ENCODE measurements around the gene FLNA.

Gene FLNA

DNA sequence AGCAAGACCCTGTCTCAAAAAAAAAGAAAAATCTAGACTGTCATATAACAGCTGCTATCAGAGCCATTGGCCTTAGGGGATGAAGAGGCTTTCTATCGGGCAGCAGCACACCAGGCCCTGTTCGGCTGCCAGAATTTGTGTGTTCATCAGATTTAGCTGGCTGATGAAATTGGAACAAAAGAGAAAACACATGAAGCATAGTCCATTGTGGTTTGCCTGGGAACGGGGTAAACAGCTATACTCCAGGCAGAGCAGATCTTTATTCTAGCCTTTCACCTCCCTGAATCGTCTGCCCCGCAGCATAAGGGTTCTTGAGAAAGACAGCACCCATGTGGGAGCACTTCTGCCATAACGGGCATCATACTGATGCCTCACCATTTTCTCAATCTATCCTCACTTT, 67.2 kb downstream of the FLNA start:
- Histone ChIP-seq H3K36me3 (replicated peaks; ENCODE audit: insufficient read depth, low read length) (no peaks in the 10 kb centered on the region), H3F3A (ENCODE audit: insufficient read depth, low read length) (no peaks in the 10 kb centered on the region), H3K27me3 (replicated peaks; ENCODE audit: insufficient read depth, low read length) (no peaks in the 10 kb centered on the region), H3K9me2 (replicated peaks; ENCODE audit: insufficient read depth, low read length) (no peaks in the 10 kb centered on the region), H3K4me2 (ENCODE audit: low read depth, low read length) (no peak overlapping the region), H3K27ac (ENCODE audit: low read length) (no peak overlapping the region), H3K9ac (ENCODE audit: low read length) (no peak overlapping the region), H3K79me2 (ENCODE audit: low read length) (no peaks in the 10 kb centered on the region), H4K20me1 (ENCODE audit: insufficient read depth, low read length) (no peaks in the 10 kb centered on the region), H2AFZ (ENCODE audit: low read length) (no peak overlapping the region), H3K4me3 (ENCODE audit: low read length) (no peak overlapping the region), H3K9me3 (replicated peaks; ENCODE audit: insufficient read depth, low read length) (no peaks in the 10 kb centered on the region), H3K4me1 (ENCODE audit: low read length) (peaks cover 5% of the 10 kb centered on the region; the same call in 1 of the 2 replicates)
- TF ChIP-seq, protein P1, sequence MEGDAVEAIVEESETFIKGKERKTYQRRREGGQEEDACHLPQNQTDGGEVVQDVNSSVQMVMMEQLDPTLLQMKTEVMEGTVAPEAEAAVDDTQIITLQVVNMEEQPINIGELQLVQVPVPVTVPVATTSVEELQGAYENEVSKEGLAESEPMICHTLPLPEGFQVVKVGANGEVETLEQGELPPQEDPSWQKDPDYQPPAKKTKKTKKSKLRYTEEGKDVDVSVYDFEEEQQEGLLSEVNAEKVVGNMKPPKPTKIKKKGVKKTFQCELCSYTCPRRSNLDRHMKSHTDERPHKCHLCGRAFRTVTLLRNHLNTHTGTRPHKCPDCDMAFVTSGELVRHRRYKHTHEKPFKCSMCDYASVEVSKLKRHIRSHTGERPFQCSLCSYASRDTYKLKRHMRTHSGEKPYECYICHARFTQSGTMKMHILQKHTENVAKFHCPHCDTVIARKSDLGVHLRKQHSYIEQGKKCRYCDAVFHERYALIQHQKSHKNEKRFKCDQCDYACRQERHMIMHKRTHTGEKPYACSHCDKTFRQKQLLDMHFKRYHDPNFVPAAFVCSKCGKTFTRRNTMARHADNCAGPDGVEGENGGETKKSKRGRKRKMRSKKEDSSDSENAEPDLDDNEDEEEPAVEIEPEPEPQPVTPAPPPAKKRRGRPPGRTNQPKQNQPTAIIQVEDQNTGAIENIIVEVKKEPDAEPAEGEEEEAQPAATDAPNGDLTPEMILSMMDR (IDR thresholded peaks at IDR 0.05; ENCODE audit: low read length), result no peak
- TF ChIP-seq EZH2phosphoT487 (IDR thresholded peaks at IDR 0.05; ENCODE audit: low read length) (no peak), EZH2 (optimal IDR thresholded peaks at IDR 0.05; ENCODE audit: low read depth, low read length) (no peak)
- DNase-seq, result no peak

DNA sequence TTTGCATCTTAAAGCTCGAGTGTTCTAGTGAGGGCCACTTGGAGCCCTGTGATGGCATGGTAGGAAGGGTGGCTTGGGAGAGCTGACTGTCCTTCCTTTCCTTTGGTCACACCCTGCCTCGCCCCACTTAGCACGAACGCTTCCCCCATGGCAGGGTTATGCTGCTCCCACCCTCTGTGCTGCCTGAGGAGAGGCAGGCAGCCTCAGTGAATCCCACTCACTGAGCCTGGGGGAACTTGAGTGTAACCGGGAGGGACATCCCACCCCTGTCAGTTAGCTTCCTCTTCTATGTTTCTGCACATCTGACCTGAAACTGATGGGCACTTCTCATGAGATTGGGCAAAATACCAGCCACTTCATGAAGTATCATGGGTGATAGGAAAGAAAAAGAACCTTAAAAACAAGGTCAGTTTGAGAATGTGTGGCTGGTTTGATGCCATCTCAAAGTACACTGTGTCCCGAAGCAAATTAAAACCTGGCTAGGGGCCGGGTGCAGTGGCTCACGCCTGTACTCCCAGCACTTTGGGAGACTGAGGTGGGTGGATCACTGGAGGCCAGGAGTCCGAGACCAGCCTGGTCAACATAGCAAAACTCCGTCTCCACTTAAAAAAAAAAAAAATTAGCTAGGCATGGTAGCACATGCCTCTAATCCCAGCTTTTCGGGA, 68.8 kb downstream of the FLNA start:
- no peak overlapping the region for H3K27ac ChIP-seq (ENCODE audit: low read length)
- H3K4me1 ChIP-seq (ENCODE audit: low read length), result peaks cover 5% of the 10 kb centered on the region; the same call in 1 of the 2 replicates
- H4K20me1 ChIP-seq (ENCODE audit: insufficient read depth, low read length), result no peaks in the 10 kb centered on the region
- no peaks in the 10 kb centered on the region for H3K9me3 ChIP-seq (replicated peaks; ENCODE audit: insufficient read depth, low read length)
- H2AFZ ChIP-seq (ENCODE audit: low read length), result no peak overlapping the region
- TF ChIP-seq EZH2phosphoT487 (IDR thresholded peaks at IDR 0.05; ENCODE audit: low read length) (no peak), EZH2 (optimal IDR thresholded peaks at IDR 0.05; ENCODE audit: low read depth, low read length) (no peak)
- TF ChIP-seq, protein P1 (IDR thresholded peaks at IDR 0.05; ENCODE audit: low read length), result no peak
- H3F3A ChIP-seq (ENCODE audit: insufficient read depth, low read length), result no peaks in the 10 kb centered on the region
- H3K4me2 ChIP-seq (ENCODE audit: low read depth, low read length), result no peak overlapping the region
- H3K9me2 ChIP-seq (replicated peaks; ENCODE audit: insufficient read depth, low read length), result no peaks in the 10 kb centered on the region
- H3K9ac ChIP-seq (ENCODE audit: low read length), result no peak overlapping the region
- no peaks in the 10 kb centered on the region for H3K36me3 ChIP-seq (replicated peaks; ENCODE audit: insufficient read depth, low read length)
- H3K4me3 ChIP-seq (ENCODE audit: low read length), result no peak overlapping the region
- no peak for DNase-seq
- H3K79me2 ChIP-seq (ENCODE audit: low read length), result no peaks in the 10 kb centered on the region
- no peaks in the 10 kb centered on the region for H3K27me3 ChIP-seq (replicated peaks; ENCODE audit: insufficient read depth, low read length)

- Histone ChIP-seq H3K9me2 (replicated peaks; ENCODE audit: insufficient read depth, low read length) (no peaks in the 10 kb centered on the region), H3K4me1 (ENCODE audit: low read length) (peaks cover 5% of the 10 kb centered on the region; the same call in 1 of the 2 replicates), H2AFZ (ENCODE audit: low read length) (no peak overlapping the region), H4K20me1 (ENCODE audit: insufficient read depth, low read length) (no peaks in the 10 kb centered on the region), H3K79me2 (ENCODE audit: low read length) (no peaks in the 10 kb centered on the region), H3K9me3 (replicated peaks; ENCODE audit: insufficient read depth, low read length) (no peaks in the 10 kb centered on the region), H3K4me2 (ENCODE audit: low read depth, low read length) (no peak overlapping the region), H3K27me3 (replicated peaks; ENCODE audit: insufficient read depth, low read length) (no peaks in the 10 kb centered on the region), H3F3A (ENCODE audit: insufficient read depth, low read length) (no peaks in the 10 kb centered on the region), H3K4me3 (ENCODE audit: low read length) (no peak overlapping the region), H3K27ac (ENCODE audit: low read length) (no peak overlapping the region), H3K36me3 (replicated peaks; ENCODE audit: insufficient read depth, low read length) (no peaks in the 10 kb centered on the region), H3K9ac (ENCODE audit: low read length) (no peak overlapping the region)
- DNase-seq, result no peak
- TF ChIP-seq EZH2phosphoT487 (IDR thresholded peaks at IDR 0.05; ENCODE audit: low read length), result no peak
- TF ChIP-seq EZH2 (optimal IDR thresholded peaks at IDR 0.05; ENCODE audit: low read depth, low read length), result no peak
- TF ChIP-seq, protein P1 (IDR thresholded peaks at IDR 0.05; ENCODE audit: low read length), result no peak
These were observed 69.6 kb downstream of the FLNA start for GRCh38 chrX:154304846-154305245.
